HG03196 (cell line): Measurements from ENCODE around the gene FAM186B.
"Not testable (repeated sequence)": the region's sequence is repeated elsewhere in the genome, so short reads cannot be mapped to it uniquely, and the experiment has no call there.

ENCODE experiments used
- ATAC-seq: cut with Tn5 transposase; IDR thresholded peaks from one replicate; pipeline ENCODE4 v1.9.1; 2021; ENCODE audit not compliant: unreplicated experiment

FAM186B gene

GRCh38 chr12:49612210-49612609 is 6.8 kb upstream of the FAM186B start:
- ATAC-seq: no peak

- ATAC-seq: not testable (repeated sequence)
Measured at GRCh38 chr12:49610785-49611184, 5.3 kb upstream of the FAM186B start.

- ATAC-seq: no peak
Measured at GRCh38 chr12:49609875-49610154, 4.4 kb upstream of the FAM186B start.

GRCh38 chr12:49609059-49609874 is 3.8 kb upstream of the FAM186B start:
- ATAC-seq: no peak

- no peak for ATAC-seq
Measured at GRCh38 chr12:49604856-49605255, 583 bp downstream of the FAM186B start.

GRCh38 chr12:49603721-49604120 is 1.7 kb downstream of the FAM186B start:
- ATAC-seq: no peak

- ATAC-seq: no peak
Measured at GRCh38 chr12:49599961-49600360, 5.5 kb downstream of the FAM186B start.

- ATAC-seq: no peak
Measured at GRCh38 chr12:49598527-49598926, 6.9 kb downstream of the FAM186B start.

GRCh38 chr12:49588721-49589516 is 16.5 kb downstream of the FAM186B start:
- ATAC-seq: no peak

- no peak for ATAC-seq
Measured at GRCh38 chr12:49588281-49588680, 17.2 kb downstream of the FAM186B start.

- ATAC-seq: no peak
Measured at GRCh38 chr12:49587174-49587908, 18.1 kb downstream of the FAM186B start.

GRCh38 chr12:49585477-49586459 is 19.7 kb downstream of the FAM186B start:
- ATAC-seq: no peak

- no peak for ATAC-seq
Measured at GRCh38 chr12:49584591-49584990, 20.8 kb downstream of the FAM186B start.

- no peak for ATAC-seq
Measured at GRCh38 chr12:49583366-49584094, 21.9 kb downstream of the FAM186B start.

- ATAC-seq: no peak
Measured at GRCh38 chr12:49582850-49583249, 22.6 kb downstream of the FAM186B start.

- ATAC-seq: no peak
Measured at GRCh38 chr12:49582201-49582600, 23.2 kb downstream of the FAM186B start.

- ATAC-seq: no peak
Measured at GRCh38 chr12:49580572-49581535, 24.6 kb downstream of the FAM186B start.

- ATAC-seq: no peak
Measured at GRCh38 chr12:49578471-49579112, 26.8 kb downstream of the FAM186B start.
